Hepatocyte (in vitro differentiated cells): ENCODE results near the gene GPR37L1.

Source experiments
- EZH2 ChIP-seq: fragments of 200-600 bp; sonication (generic); IDR thresholded peaks from 2 replicates; pipeline ENCODE4 v1.6.1; 2016; ENCODE audit warnings: antibody characterized with exemption, mild to moderate bottlenecking, borderline replicate concordance
- EZH2phosphoT487 ChIP-seq: fragments of 200-600 bp; sonication (generic); IDR thresholded peaks from one replicate; pipeline ENCODE4 v1.6.1; 2018; ENCODE audit warnings: antibody characterized with exemption, mild to moderate bottlenecking, low read depth, moderate library complexity; ENCODE audit not compliant: unreplicated experiment, severe bottlenecking
- TF ChIP-seq, protein P1 (sequence below): fragments of 200-600 bp; sonication (generic); IDR thresholded peaks from 2 replicates; pipeline ENCODE4 v1.5.1; 2016; ENCODE audit warnings: antibody characterized with exemption, mild to moderate bottlenecking; ENCODE audit not compliant: poor library complexity

DNA sequence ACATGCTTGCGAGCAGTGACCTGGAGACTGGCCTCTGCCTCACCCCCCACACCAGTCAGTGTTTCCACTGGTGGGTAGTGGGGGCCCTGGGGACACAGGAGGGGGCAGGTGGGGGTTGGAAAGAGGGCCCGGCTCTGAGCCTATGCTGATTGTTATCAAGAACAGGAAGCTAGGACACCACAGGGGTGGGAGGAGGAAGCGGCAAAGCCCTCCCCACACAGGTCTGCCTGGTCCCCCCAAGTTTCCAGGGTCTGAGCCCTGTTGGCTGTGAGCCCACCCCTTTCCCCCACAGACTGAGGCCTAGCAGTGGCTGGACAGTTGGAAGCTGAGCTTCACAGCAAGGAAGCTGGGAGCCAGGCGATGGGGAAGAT, 39.3 kb downstream of the GPR37L1 start:
- TF ChIP-seq, protein P1, sequence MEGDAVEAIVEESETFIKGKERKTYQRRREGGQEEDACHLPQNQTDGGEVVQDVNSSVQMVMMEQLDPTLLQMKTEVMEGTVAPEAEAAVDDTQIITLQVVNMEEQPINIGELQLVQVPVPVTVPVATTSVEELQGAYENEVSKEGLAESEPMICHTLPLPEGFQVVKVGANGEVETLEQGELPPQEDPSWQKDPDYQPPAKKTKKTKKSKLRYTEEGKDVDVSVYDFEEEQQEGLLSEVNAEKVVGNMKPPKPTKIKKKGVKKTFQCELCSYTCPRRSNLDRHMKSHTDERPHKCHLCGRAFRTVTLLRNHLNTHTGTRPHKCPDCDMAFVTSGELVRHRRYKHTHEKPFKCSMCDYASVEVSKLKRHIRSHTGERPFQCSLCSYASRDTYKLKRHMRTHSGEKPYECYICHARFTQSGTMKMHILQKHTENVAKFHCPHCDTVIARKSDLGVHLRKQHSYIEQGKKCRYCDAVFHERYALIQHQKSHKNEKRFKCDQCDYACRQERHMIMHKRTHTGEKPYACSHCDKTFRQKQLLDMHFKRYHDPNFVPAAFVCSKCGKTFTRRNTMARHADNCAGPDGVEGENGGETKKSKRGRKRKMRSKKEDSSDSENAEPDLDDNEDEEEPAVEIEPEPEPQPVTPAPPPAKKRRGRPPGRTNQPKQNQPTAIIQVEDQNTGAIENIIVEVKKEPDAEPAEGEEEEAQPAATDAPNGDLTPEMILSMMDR, result no peak
- TF ChIP-seq EZH2 (no peak), EZH2phosphoT487 (no peak)
